Sigmoid colon (tissue), 4 donors: ENCODE data around the gene DDX55.

ENCODE experiments used
- POLR2A ChIP-seq, 2 donors: fragments of 450-650 bp; IDR thresholded peaks; one replicate each; pipeline ENCODE4 v1.6.1; 2016; ENCODE audit warnings: antibody characterized with exemption in 2 of 2, mild to moderate bottlenecking in 2 of 2, moderate library complexity in 2 of 2
- POLR2AphosphoS5 ChIP-seq, 4 donors: sonication (generic); formaldehyde crosslinking; IDR thresholded peaks; one replicate each; pipeline ENCODE4 v1.6.1; 2017; ENCODE audit warnings: antibody characterized with exemption in 4 of 4
- TF ChIP-seq, protein P1 (sequence below), 4 experiments: fragments of 450-650 bp in 3 of 4; fragments of 200-600 bp in 1 of 4; IDR thresholded peaks; one replicate each; pipeline ENCODE4 v1.5.1; 2016 to 2019; ENCODE audit warnings: antibody characterized with exemption in 4 of 4, mild to moderate bottlenecking in 3 of 4, moderate library complexity in 2 of 4

DNA sequence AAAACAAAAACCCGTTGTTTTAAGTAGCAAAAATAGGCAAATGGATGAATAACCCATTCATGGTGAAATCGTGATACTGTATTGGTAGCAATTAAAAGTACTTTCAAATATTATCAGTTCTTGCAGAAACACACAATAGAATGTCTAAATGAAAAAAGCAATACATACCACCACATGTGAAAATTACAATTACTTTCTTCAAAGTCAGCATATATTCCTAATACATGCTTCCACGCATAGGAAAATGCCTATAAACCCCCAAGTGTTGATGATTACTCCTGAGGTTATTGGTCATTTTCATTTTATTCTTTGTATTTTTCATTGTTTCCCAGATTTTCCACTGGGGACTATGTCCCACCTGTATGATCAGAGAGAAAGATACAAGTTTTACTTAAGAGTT, 15.2 kb downstream of the DDX55 start:
- TF ChIP-seq, protein P1, sequence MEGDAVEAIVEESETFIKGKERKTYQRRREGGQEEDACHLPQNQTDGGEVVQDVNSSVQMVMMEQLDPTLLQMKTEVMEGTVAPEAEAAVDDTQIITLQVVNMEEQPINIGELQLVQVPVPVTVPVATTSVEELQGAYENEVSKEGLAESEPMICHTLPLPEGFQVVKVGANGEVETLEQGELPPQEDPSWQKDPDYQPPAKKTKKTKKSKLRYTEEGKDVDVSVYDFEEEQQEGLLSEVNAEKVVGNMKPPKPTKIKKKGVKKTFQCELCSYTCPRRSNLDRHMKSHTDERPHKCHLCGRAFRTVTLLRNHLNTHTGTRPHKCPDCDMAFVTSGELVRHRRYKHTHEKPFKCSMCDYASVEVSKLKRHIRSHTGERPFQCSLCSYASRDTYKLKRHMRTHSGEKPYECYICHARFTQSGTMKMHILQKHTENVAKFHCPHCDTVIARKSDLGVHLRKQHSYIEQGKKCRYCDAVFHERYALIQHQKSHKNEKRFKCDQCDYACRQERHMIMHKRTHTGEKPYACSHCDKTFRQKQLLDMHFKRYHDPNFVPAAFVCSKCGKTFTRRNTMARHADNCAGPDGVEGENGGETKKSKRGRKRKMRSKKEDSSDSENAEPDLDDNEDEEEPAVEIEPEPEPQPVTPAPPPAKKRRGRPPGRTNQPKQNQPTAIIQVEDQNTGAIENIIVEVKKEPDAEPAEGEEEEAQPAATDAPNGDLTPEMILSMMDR (IDR thresholded peaks at IDR 0.05), result no peak
- no peak for TF ChIP-seq POLR2A (IDR thresholded peaks at IDR 0.05)
- no peak for TF ChIP-seq POLR2AphosphoS5 (IDR thresholded peaks at IDR 0.05)
